Fibroblast of lung (primary cell): ENCODE results near the gene NTSR1. TPM values are rescaled to one million over a fixed set of nuclear protein-coding genes. Genes with fewer than 3 reads are reported as not detected.

Source experiments
- DNase-seq, 2 donors: peaks; one replicate each; pipeline versions ENCODE4 v3.0.0 to v3.0.0-alpha.2; 2010; ENCODE audit warnings: low read depth in 2 of 2
- H2AFZ ChIP-seq: 2 replicates; pipeline ENCODE4 v1.5.1; 2012; ENCODE audit warnings: low read length, control low read depth, inconsistent platforms
- H3K27ac ChIP-seq: 2 replicates; pipeline ENCODE4 v1.5.1; 2011; ENCODE audit warnings: low read length, control low read depth; ENCODE audit not compliant: insufficient read depth
- H3K27me3 ChIP-seq: 2 replicates; pipeline ENCODE4 v1.5.1; 2011; ENCODE audit warnings: mild to moderate bottlenecking, low read length; ENCODE audit not compliant: control insufficient read depth, insufficient read depth
- H3K36me3 ChIP-seq: 2 replicates; pipeline ENCODE4 v1.5.1; 2011; ENCODE audit warnings: low read length; ENCODE audit not compliant: control insufficient read depth, insufficient read depth
- H3K4me1 ChIP-seq: 2 replicates; pipeline ENCODE4 v1.5.1; 2011; ENCODE audit warnings: low read length; ENCODE audit not compliant: control insufficient read depth, insufficient read depth; ENCODE audit errors: extremely low read depth
- H3K4me2 ChIP-seq: 2 replicates; pipeline ENCODE4 v1.5.1; 2011; ENCODE audit warnings: low read length, control low read depth; ENCODE audit not compliant: insufficient read depth; ENCODE audit errors: extremely low read depth
- H3K4me3 ChIP-seq, 4 experiments: fragments of 200-600 bp in 1 of 4; sonication (generic) in 1 of 4; replicated peaks in 1 of 4; 2 replicates each; pipeline ENCODE4 v1.5.1; 2011 to 2016; ENCODE audit warnings: low read length in 4 of 4, low read depth in 3 of 4, mild to moderate bottlenecking in 3 of 4, control low read depth in 2 of 4, inconsistent platforms in 1 of 4, mixed read lengths in 1 of 4; ENCODE audit not compliant: insufficient read depth in 1 of 4; ENCODE audit errors: control extremely low read depth in 1 of 4
- H3K79me2 ChIP-seq: 2 replicates; pipeline ENCODE4 v1.5.1; 2012; ENCODE audit warnings: mild to moderate bottlenecking, low read length, inconsistent platforms; ENCODE audit not compliant: control insufficient read depth, insufficient read depth
- H3K9ac ChIP-seq: 2 replicates; pipeline ENCODE4 v1.5.1; 2011; ENCODE audit warnings: mild to moderate bottlenecking, low read length, control low read depth; ENCODE audit not compliant: insufficient read depth
- H3K9me3 ChIP-seq: 2 replicates; pipeline ENCODE4 v1.5.1; 2012; ENCODE audit warnings: low read depth, low read length; ENCODE audit not compliant: control insufficient read depth, insufficient read depth
- H4K20me1 ChIP-seq: 2 replicates; pipeline ENCODE4 v1.5.1; 2011; ENCODE audit warnings: low read length; ENCODE audit not compliant: control insufficient read depth, insufficient read depth; ENCODE audit errors: extremely low read depth
- EZH2 ChIP-seq: IDR thresholded peaks from 2 replicates; pipeline ENCODE4 v1.5.1; 2012; ENCODE audit warnings: low read length, control low read depth, mild to moderate bottlenecking; ENCODE audit errors: missing control alignments
- polyA plus RNA-seq, 2 donors: library from polyadenylated mRNA; depleted of rRNA in 1 of 2; stranded (reverse) in 1 of 2; unstranded in 1 of 2; fragments of >200 nt; gene quantifications; 2 replicates each; pipeline ENCODE4 v1.2.1, GENCODE V29; 2011 to 2012; ENCODE audit warnings: missing spikeins in 1 of 2
- total RNA-seq: library from RNA; depleted of rRNA; stranded (reverse); fragments of >200 nt; gene quantifications from 2 replicates; pipeline ENCODE4 v1.2.1, GENCODE V29; 2014
- TF ChIP-seq, protein P1 (sequence below), 2 donors: IDR thresholded peaks in 1 of 2; conservative IDR thresholded peaks in 1 of 2; 1 replicate in 1 of 2; 2 replicates in 1 of 2; pipeline ENCODE4 v1.5.1; 2011 to 2012; ENCODE audit warnings: low read length in 2 of 2, control low read depth in 1 of 2, inconsistent platforms in 1 of 2, low read depth in 1 of 2, mild to moderate bottlenecking in 1 of 2

The NTSR1 gene
- total and polyA plus RNA-seq, 2 donors (not counting 1 experiment from before 2014, with no cell fraction given), result 0.05 to 0.33 TPM

DNA sequence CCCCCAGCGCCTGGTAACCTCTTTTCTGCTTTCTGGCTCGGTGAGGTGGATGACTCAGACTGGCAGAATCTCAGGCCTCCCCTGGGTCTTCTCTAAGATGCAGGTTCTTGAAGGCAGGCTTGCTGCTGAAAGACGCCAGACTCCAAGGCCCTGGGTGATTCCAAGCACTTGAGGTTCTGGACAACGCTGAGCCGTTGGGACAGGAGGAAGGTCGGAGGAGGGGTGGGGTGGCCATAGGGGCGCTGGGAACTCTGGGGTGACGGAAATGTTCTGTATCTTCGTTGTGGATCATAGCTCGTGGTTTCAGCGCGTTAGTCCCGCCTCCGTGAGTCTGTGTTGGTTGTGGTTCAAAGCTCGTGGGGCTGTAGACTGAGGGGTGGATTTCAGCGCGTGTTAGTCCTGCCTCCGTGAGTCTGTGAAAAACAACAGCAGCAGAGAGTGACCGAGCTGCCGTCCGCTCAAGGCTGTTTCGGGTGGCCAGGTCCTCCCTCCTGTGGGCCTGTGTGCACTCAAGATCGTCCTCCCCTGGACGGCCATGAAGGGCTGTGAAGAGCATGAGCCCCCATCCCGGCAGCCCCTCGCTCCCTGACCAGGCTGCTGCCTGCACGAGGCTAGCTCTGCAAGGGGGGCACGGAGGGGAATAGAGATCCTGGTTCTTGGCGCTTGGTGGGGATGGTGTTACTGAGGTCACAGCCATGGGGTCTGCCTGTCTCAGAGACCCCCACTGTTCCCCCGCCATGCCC, 7.7 kb downstream of the NTSR1 start:
- H3K4me3 ChIP-seq, result no peak overlapping the region
- no peak overlapping the region for H3K4me2 ChIP-seq
- H3K79me2 ChIP-seq, result peaks cover 21% of the 10 kb centered on the region
- no peaks in the 10 kb centered on the region for H3K9me3 ChIP-seq
- TF ChIP-seq EZH2, result no peak
- TF ChIP-seq, protein P1, sequence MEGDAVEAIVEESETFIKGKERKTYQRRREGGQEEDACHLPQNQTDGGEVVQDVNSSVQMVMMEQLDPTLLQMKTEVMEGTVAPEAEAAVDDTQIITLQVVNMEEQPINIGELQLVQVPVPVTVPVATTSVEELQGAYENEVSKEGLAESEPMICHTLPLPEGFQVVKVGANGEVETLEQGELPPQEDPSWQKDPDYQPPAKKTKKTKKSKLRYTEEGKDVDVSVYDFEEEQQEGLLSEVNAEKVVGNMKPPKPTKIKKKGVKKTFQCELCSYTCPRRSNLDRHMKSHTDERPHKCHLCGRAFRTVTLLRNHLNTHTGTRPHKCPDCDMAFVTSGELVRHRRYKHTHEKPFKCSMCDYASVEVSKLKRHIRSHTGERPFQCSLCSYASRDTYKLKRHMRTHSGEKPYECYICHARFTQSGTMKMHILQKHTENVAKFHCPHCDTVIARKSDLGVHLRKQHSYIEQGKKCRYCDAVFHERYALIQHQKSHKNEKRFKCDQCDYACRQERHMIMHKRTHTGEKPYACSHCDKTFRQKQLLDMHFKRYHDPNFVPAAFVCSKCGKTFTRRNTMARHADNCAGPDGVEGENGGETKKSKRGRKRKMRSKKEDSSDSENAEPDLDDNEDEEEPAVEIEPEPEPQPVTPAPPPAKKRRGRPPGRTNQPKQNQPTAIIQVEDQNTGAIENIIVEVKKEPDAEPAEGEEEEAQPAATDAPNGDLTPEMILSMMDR (conservative IDR thresholded peaks at IDR 0.05 in 1 of 2, IDR thresholded peaks at IDR 0.05 in 1 of 2; ENCODE audit: low read depth in 1 of 2, low read length in 2 of 2), result no peak
- H2AFZ ChIP-seq, result no peak overlapping the region
- no peaks in the 10 kb centered on the region for H4K20me1 ChIP-seq
- peak in 1 of 2 donors; percentile 26 for DNase-seq
- H3K9ac ChIP-seq, result no peak overlapping the region
- no peaks in the 10 kb centered on the region for H3K4me1 ChIP-seq
- H3K27ac ChIP-seq, result no peak overlapping the region
- H3K27me3 ChIP-seq, result peaks cover 10% of the 10 kb centered on the region
- H3K36me3 ChIP-seq, result no peaks in the 10 kb centered on the region

DNA sequence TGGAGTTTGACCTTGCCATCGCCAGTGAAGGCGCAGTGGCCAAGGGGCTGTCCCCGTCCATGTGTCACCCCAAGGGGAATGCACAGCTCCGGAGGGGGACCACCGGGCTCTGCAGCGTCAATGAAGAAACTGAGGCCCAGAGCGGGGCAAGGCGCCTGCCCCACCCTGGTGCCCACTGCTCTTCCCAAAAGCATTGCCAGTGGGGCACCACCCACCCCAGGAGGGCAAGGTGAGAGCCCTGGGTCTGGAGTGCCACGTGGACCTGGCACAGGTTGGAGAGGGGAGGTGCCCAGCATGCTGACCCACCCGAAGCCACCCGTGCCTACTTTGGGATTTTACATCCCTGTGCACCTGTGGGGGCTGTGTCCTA, 8.3 kb downstream of the NTSR1 start:
- Histone ChIP-seq H3K27me3 (peaks cover 10% of the 10 kb centered on the region), H3K4me2 (peak overlapping the region; percentile 25), H3K27ac (no peak overlapping the region), H3K4me1 (no peaks in the 10 kb centered on the region), H3K36me3 (no peaks in the 10 kb centered on the region), H4K20me1 (no peaks in the 10 kb centered on the region), H3K79me2 (peaks cover 19% of the 10 kb centered on the region), H3K9ac (no peak overlapping the region), H2AFZ (no peak overlapping the region), H3K9me3 (no peaks in the 10 kb centered on the region), H3K4me3 (no peak overlapping the region)
- no peak for TF ChIP-seq EZH2
- TF ChIP-seq, protein P1 (conservative IDR thresholded peaks at IDR 0.05 in 1 of 2, IDR thresholded peaks at IDR 0.05 in 1 of 2; ENCODE audit: low read depth in 1 of 2, low read length in 2 of 2), result no peak
- no peak for DNase-seq

DNA sequence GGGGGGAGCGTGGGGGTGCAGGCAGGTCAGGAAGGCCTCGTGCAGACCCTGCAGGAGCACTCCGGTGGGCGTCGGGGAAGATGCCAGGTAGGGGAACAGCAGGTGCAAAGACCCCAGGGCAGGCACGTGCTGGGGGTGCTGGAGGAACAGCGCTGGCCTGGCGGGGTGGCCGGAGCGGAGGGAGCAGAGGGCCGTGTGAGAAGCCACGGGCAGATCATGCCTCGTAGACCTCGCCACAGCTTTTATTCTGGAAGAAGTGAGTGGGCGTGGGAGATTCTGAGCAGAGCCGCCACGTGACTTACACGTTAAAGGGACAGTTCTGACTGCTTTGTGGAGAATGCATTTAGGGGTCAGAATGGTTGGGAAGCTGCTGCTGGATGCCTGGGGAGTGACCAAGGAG, 9.3 kb downstream of the NTSR1 start:
- TF ChIP-seq EZH2, result no peak
- TF ChIP-seq, protein P1 (conservative IDR thresholded peaks at IDR 0.05 in 1 of 2, IDR thresholded peaks at IDR 0.05 in 1 of 2; ENCODE audit: low read depth in 1 of 2, low read length in 2 of 2), result no peak
- Histone ChIP-seq H3K4me1 (no peaks in the 10 kb centered on the region), H3K27me3 (peaks cover 10% of the 10 kb centered on the region), H3K36me3 (no peaks in the 10 kb centered on the region), H3K9ac (no peak overlapping the region), H3K9me3 (no peaks in the 10 kb centered on the region), H2AFZ (no peak overlapping the region), H4K20me1 (no peaks in the 10 kb centered on the region), H3K4me2 (peak overlapping the region; percentile 32), H3K27ac (no peak overlapping the region), H3K79me2 (peaks cover 14% of the 10 kb centered on the region), H3K4me3 (no peak overlapping the region)
- no peak for DNase-seq
